Epithelial cell of proximal tubule (primary cell): ENCODE results near the gene PSTPIP2. TPM values are rescaled to one million over a fixed set of nuclear protein-coding genes. Genes with fewer than 3 reads are reported as not detected.

Source experiments
- DNase-seq: peaks from one replicate; pipeline ENCODE4 v3.0.0-alpha.2; 2011; ENCODE audit warnings: low read depth
- H3K4me3 ChIP-seq: 2 replicates; pipeline ENCODE4 v1.5.1; 2011; ENCODE audit warnings: low read depth, mild to moderate bottlenecking, low read length
- CTCF ChIP-seq: conservative IDR thresholded peaks from 2 replicates; pipeline ENCODE4 v1.5.1; 2012; ENCODE audit warnings: low read depth, mild to moderate bottlenecking, low read length
- total RNA-seq: library from RNA; depleted of rRNA; stranded (reverse); fragments of >200 nt; gene quantifications from 2 replicates; pipeline ENCODE4 v1.2.3, GENCODE V29; 2015

PSTPIP2 gene
- total RNA-seq: 7.2 and 11.0 TPM in 2 replicates

GRCh38 chr18:46071653-46072375, at the start of gene PSTPIP2:
PSTPIP2 (minus strand) TSS chr18:46072260; CDS start chr18:46072188, 72 bp downstream.
- no peak for DNase-seq
- TF ChIP-seq CTCF: no peak
- peak within 1 kb of the TSS; percentile 89 for H3K4me3 ChIP-seq

- DNase-seq: no peak
- H3K4me3 ChIP-seq: no peak overlapping the region
- no peak for TF ChIP-seq CTCF
These were observed 41.7 kb upstream of the PSTPIP2 start for GRCh38 chr18:46113751-46114150.

- no peak for TF ChIP-seq CTCF
- no peak for DNase-seq
These were observed 38.3 kb upstream of the PSTPIP2 start for GRCh38 chr18:46110406-46110805.

GRCh38 chr18:46109386-46109785, 37.3 kb upstream of the PSTPIP2 start:
- no peak overlapping the region for H3K4me3 ChIP-seq
- DNase-seq: no peak
- no peak for TF ChIP-seq CTCF

More at GRCh38 chr18:46110406-46110805, 38.3 kb upstream of the PSTPIP2 start:
- no peak overlapping the region for H3K4me3 ChIP-seq

GRCh38 chr18:46104128-46104911, 32.3 kb upstream of the PSTPIP2 start, which contains the start of gene HAUS1:
HAUS1 (plus strand) TSS chr18:46104385; CDS start chr18:46104412, 27 bp downstream.
- peak within 1 kb of the TSS; percentile 92 for H3K4me3 ChIP-seq
- no peak for TF ChIP-seq CTCF
- DNase-seq: no peak

GRCh38 chr18:46099463-46099862, 27.4 kb upstream of the PSTPIP2 start:
- no peak for DNase-seq
- TF ChIP-seq CTCF: no peak
- H3K4me3 ChIP-seq: no peak overlapping the region

- H3K4me3 ChIP-seq: peak overlapping the region; percentile 88
- no peak for DNase-seq
- TF ChIP-seq CTCF: no peak
These were observed 26.5 kb upstream of the PSTPIP2 start for GRCh38 chr18:46098616-46098933.
